Hepatocyte (in vitro differentiated cells): ENCODE results near the gene TLE6.

ENCODE experiments used
- EZH2 ChIP-seq: fragments of 200-600 bp; sonication (generic); IDR thresholded peaks from 2 replicates; pipeline ENCODE4 v1.6.1; 2016; ENCODE audit warnings: antibody characterized with exemption, mild to moderate bottlenecking, borderline replicate concordance
- EZH2phosphoT487 ChIP-seq: fragments of 200-600 bp; sonication (generic); IDR thresholded peaks from one replicate; pipeline ENCODE4 v1.6.1; 2018; ENCODE audit warnings: antibody characterized with exemption, mild to moderate bottlenecking, low read depth, moderate library complexity; ENCODE audit not compliant: unreplicated experiment, severe bottlenecking
- TF ChIP-seq, protein P1 (sequence below): fragments of 200-600 bp; sonication (generic); IDR thresholded peaks from 2 replicates; pipeline ENCODE4 v1.5.1; 2016; ENCODE audit warnings: antibody characterized with exemption, mild to moderate bottlenecking; ENCODE audit not compliant: poor library complexity

DNA sequence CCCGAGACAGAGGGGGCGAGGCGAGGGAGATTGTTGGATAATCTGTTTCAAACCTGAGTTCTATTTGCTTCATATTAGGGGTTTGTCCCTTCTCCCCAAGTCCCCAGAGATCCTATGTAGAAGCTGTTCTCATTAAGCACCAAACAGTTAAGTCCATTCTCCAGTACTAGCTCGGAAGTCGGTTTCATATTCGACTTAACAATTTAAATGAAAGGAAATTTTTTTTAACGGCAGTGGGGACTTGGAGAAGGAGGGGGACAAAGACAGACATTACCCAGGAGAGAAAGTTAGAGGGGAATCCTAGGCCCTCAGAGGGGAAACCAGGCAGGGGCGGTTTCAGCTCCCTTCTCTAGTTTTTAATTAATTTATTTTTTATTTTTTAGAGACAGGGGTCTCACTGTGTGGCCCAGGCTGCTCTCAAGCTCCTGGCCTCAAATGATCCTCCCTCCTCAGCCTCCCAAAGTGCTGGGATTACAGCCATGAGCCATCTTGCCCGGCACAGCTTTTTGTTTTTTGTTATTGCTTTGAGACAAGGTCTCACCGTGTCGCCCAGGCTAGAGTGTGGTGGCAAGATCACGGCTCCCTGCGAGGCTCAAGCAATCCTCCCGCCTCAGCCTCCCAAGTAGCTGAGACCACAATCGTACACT, 65.4 kb downstream of the TLE6 start:
- TF ChIP-seq, protein P1, sequence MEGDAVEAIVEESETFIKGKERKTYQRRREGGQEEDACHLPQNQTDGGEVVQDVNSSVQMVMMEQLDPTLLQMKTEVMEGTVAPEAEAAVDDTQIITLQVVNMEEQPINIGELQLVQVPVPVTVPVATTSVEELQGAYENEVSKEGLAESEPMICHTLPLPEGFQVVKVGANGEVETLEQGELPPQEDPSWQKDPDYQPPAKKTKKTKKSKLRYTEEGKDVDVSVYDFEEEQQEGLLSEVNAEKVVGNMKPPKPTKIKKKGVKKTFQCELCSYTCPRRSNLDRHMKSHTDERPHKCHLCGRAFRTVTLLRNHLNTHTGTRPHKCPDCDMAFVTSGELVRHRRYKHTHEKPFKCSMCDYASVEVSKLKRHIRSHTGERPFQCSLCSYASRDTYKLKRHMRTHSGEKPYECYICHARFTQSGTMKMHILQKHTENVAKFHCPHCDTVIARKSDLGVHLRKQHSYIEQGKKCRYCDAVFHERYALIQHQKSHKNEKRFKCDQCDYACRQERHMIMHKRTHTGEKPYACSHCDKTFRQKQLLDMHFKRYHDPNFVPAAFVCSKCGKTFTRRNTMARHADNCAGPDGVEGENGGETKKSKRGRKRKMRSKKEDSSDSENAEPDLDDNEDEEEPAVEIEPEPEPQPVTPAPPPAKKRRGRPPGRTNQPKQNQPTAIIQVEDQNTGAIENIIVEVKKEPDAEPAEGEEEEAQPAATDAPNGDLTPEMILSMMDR, result no peak
- no peak for TF ChIP-seq EZH2
- TF ChIP-seq EZH2phosphoT487, result no peak
